Activated CD8-positive, alpha-beta T cell treated with anti-CD3 and anti-CD28 coated beads for 36 hours (primary cell): ENCODE measurements around the gene MVB12B. TPM values are rescaled to one million over a fixed set of nuclear protein-coding genes. Genes with fewer than 3 reads are reported as not detected.

Experiments used
- ATAC-seq: fragments of 200-7000 bp; cut with Tn5 transposase; one replicate; pipeline ENCODE4 v1.10.0; 2021; ENCODE audit warnings: mild to moderate bottlenecking, moderate library complexity
- CTCF ChIA-PET: fragments of 350-600 bp; sonication (Branson Sonifier 250); formaldehyde crosslinking; loops from one replicate; lab custom pipeline; 2021; ENCODE audit warnings: antibody characterized with exemption; lab: Charles Lee
- POLR2A ChIA-PET: fragments of 350-600 bp; sonication (Branson Sonifier 250); formaldehyde crosslinking; loops from one replicate; lab custom pipeline; 2021; ENCODE audit warnings: antibody characterized with exemption; lab: Charles Lee
- DNase-seq: peaks from one replicate; pipeline ENCODE4 v3.0.0-alpha.2; 2020
- H3K27ac Mint-ChIP-seq: one replicate; pipeline ENCODE4 v1.8.0; 2021; ENCODE audit warnings: mild to moderate bottlenecking, mixed read lengths
- H3K27me3 Mint-ChIP-seq: one replicate; pipeline ENCODE4 v1.8.0; 2021; ENCODE audit warnings: mixed read lengths
- H3K36me3 Mint-ChIP-seq: one replicate; pipeline ENCODE4 v1.8.0; 2021; ENCODE audit warnings: low read depth, mixed read lengths
- H3K4me1 Mint-ChIP-seq: one replicate; pipeline ENCODE4 v1.8.0; 2021; ENCODE audit warnings: low read depth, mixed read lengths
- H3K4me3 Mint-ChIP-seq: one replicate; pipeline ENCODE4 v1.8.0; 2021; ENCODE audit warnings: mild to moderate bottlenecking, moderate library complexity, mixed read lengths
- H3K9me3 Mint-ChIP-seq: one replicate; pipeline ENCODE4 v1.8.0; 2021; ENCODE audit warnings: mixed read lengths
- intact Hi-C: fragments of 100-400 bp; cut with micrococcal nuclease; formaldehyde crosslinking; loops from one replicate; pipeline ENCODE4 v1.10.0; 2022
- total RNA-seq, 2 experiments: library from RNA; stranded (reverse); gene quantifications; one replicate each; pipeline ENCODE4 v1.2.3, GENCODE V29; 2021
- TF ChIP-seq, protein P1 (sequence below): fragments of 200-600 bp; IDR thresholded peaks from one replicate; pipeline ENCODE4 v1.8.0; 2022; ENCODE audit warnings: antibody characterized with exemption, mild to moderate bottlenecking

MVB12B gene
- total RNA-seq, 2 experiments from 2014 or later = 6.4 to 6.6 TPM

DNA sequence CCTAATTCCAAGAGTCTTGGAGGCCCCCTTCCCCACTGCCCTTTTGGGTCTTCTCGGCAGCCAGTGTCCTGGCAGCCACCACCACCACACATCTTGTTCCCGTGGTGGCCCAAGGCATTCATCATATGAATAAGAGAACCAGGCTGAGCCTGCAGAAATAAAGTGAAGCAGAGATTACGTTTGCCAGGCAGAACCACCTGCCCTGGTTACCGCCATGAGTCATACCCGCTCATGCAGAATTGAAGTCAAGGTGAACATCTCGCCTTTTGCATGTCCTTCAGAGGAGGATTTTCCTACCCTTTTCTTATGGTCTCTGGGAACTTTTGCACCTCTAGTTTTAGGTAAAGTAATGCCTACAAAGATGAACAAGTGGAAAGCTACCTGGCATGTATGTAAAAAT lies 167.6 kb downstream of the MVB12B start:
- ChIA-PET CTCF (no interaction called here), POLR2A (no interaction called here)
- Mint-ChIP-seq H3K27ac (no peak overlapping the region), H3K4me1 (peaks cover 13% of the 10 kb centered on the region), H3K27me3 (no peaks in the 10 kb centered on the region), H3K36me3 (no peaks in the 10 kb centered on the region), H3K4me3 (no peak overlapping the region), H3K9me3 (no peaks in the 10 kb centered on the region)
- intact Hi-C loops = loop anchor here (5.0 kb wide), 2 partner anchors 97 to 177 kb away; no protein-coding TSS in a partner anchor
- ATAC-seq (no peak), DNase-seq (no peak)
- TF ChIP-seq, protein P1, sequence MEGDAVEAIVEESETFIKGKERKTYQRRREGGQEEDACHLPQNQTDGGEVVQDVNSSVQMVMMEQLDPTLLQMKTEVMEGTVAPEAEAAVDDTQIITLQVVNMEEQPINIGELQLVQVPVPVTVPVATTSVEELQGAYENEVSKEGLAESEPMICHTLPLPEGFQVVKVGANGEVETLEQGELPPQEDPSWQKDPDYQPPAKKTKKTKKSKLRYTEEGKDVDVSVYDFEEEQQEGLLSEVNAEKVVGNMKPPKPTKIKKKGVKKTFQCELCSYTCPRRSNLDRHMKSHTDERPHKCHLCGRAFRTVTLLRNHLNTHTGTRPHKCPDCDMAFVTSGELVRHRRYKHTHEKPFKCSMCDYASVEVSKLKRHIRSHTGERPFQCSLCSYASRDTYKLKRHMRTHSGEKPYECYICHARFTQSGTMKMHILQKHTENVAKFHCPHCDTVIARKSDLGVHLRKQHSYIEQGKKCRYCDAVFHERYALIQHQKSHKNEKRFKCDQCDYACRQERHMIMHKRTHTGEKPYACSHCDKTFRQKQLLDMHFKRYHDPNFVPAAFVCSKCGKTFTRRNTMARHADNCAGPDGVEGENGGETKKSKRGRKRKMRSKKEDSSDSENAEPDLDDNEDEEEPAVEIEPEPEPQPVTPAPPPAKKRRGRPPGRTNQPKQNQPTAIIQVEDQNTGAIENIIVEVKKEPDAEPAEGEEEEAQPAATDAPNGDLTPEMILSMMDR = no peak

GRCh38 chr9:126494746-126495145 lies 168.1 kb downstream of the MVB12B start:
- Mint-ChIP-seq H3K27ac (no peak overlapping the region), H3K36me3 (no peaks in the 10 kb centered on the region), H3K9me3 (no peaks in the 10 kb centered on the region), H3K4me1 (peaks cover 15% of the 10 kb centered on the region), H3K27me3 (peaks cover 2% of the 10 kb centered on the region), H3K4me3 (no peak overlapping the region)
- intact Hi-C loops = loop anchor here (5.0 kb wide), 3 partner anchors 97 to 192 kb away; no protein-coding TSS in a partner anchor
- no peak for DNase-seq
- ChIA-PET POLR2A (no interaction called here), CTCF (no interaction called here)
- TF ChIP-seq, protein P1 = no peak
- ATAC-seq = no peak

- POLR2A ChIA-PET = no interaction called here
- no peaks in the 10 kb centered on the region for H3K36me3 Mint-ChIP-seq
- no peak for DNase-seq
- H3K27ac Mint-ChIP-seq = no peak overlapping the region
- TF ChIP-seq, protein P1 = no peak
- peaks cover 7% of the 10 kb centered on the region for H3K27me3 Mint-ChIP-seq
- CTCF ChIA-PET = no interaction called here
- H3K4me3 Mint-ChIP-seq = no peak overlapping the region
- H3K4me1 Mint-ChIP-seq = peaks cover 14% of the 10 kb centered on the region
- H3K9me3 Mint-ChIP-seq = no peaks in the 10 kb centered on the region
- intact Hi-C loops = loop anchor here (5.0 kb wide), 1 partner anchor 193 kb away; no protein-coding TSS in a partner anchor
- ATAC-seq = no peak
Observed at GRCh38 chr9:126495411-126496180, 169.0 kb downstream of the MVB12B start.

- Mint-ChIP-seq H3K4me3 (no peak overlapping the region), H3K9me3 (no peaks in the 10 kb centered on the region), H3K27ac (no peak overlapping the region), H3K4me1 (peaks cover 12% of the 10 kb centered on the region), H3K36me3 (no peaks in the 10 kb centered on the region), H3K27me3 (peaks cover 10% of the 10 kb centered on the region)
- ATAC-seq = no peak
- intact Hi-C loops = loop anchor here (5.0 kb wide), 1 partner anchor 194 kb away; no protein-coding TSS in a partner anchor
- DNase-seq = no peak
- ChIA-PET CTCF (interaction anchor here (7.6 kb wide), 1 partner anchor 58 kb away, joined by 198 read pairs; no protein-coding TSS in a partner anchor), POLR2A (no interaction called here)
- TF ChIP-seq, protein P1 = no peak
Observed at GRCh38 chr9:126496181-126496576, 169.6 kb downstream of the MVB12B start.
